Upper lobe of left lung (tissue), 4 donors: ENCODE data around the gene SPTLC3.

Experiments used
- CTCF ChIP-seq, 6 experiments: fragments of 450-650 bp in 4 of 6; fragments of 200-600 bp in 2 of 6; sonication (generic) in 2 of 6; IDR thresholded peaks; one replicate each; pipeline ENCODE4 v1.5.1; 2016 to 2019; ENCODE audit warnings: antibody characterized with exemption in 6 of 6
- EP300 ChIP-seq, 4 donors: sonication (generic); formaldehyde crosslinking; IDR thresholded peaks; one replicate each; pipeline ENCODE4 v1.5.1; 2017; ENCODE audit warnings: antibody characterized with exemption in 4 of 4, control low read depth in 2 of 4
- POLR2A ChIP-seq, 4 donors: fragments of 450-650 bp; IDR thresholded peaks; one replicate each; pipeline ENCODE4 v1.5.1; 2016 to 2017; ENCODE audit warnings: antibody characterized with exemption in 4 of 4, mild to moderate bottlenecking in 2 of 4
- POLR2AphosphoS5 ChIP-seq, 2 donors: sonication (generic); formaldehyde crosslinking; IDR thresholded peaks; one replicate each; pipeline ENCODE4 v1.5.1; 2017; ENCODE audit warnings: antibody characterized with exemption in 2 of 2

GRCh38 chr20:13205425-13205824 lies 196.7 kb downstream of the SPTLC3 start:
- TF ChIP-seq POLR2AphosphoS5 (IDR thresholded peaks at IDR 0.05) (no peak), CTCF (IDR thresholded peaks at IDR 0.05) (no peak), POLR2A (IDR thresholded peaks at IDR 0.05) (no peak), EP300 (IDR thresholded peaks at IDR 0.05) (no peak)
